GM12864 (cell line): ENCODE measurements around the gene MORC1.

Experiments
- DNase-seq: peaks from one replicate; pipeline ENCODE4 v3.0.0-alpha.2; 2011; ENCODE audit warnings: low read depth
- H3K4me3 ChIP-seq: 2 replicates; pipeline ENCODE4 v1.5.1; 2011; ENCODE audit warnings: mild to moderate bottlenecking, low read depth, low read length, control low read depth
- TF ChIP-seq, protein P1 (sequence below): IDR thresholded peaks from 2 replicates; pipeline ENCODE4 v1.5.1; 2011; ENCODE audit warnings: low read depth, mild to moderate bottlenecking, moderate library complexity, low read length, control low read depth, inconsistent platforms; ENCODE audit errors: missing control alignments

The MORC1 gene

DNA sequence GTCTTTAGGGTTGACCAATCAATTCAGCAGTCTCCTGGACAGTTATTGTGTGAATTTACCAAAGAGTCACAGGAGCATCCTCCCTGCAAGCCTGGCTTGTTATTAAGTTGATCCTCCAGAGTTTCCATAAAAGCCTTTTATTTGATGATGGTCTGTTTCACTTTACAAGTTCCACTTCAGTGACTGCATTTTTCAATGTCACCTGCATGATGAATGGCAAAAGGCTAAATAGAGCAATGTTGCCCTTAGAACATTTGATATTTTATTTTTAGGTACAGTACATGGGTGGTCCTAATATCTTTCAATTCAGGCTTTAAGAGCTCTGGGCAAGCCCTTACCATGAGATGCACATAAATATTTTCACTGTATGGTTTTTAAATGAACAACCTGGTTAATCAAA lies 186.9 kb downstream of the MORC1 start:
- TF ChIP-seq, protein P1, sequence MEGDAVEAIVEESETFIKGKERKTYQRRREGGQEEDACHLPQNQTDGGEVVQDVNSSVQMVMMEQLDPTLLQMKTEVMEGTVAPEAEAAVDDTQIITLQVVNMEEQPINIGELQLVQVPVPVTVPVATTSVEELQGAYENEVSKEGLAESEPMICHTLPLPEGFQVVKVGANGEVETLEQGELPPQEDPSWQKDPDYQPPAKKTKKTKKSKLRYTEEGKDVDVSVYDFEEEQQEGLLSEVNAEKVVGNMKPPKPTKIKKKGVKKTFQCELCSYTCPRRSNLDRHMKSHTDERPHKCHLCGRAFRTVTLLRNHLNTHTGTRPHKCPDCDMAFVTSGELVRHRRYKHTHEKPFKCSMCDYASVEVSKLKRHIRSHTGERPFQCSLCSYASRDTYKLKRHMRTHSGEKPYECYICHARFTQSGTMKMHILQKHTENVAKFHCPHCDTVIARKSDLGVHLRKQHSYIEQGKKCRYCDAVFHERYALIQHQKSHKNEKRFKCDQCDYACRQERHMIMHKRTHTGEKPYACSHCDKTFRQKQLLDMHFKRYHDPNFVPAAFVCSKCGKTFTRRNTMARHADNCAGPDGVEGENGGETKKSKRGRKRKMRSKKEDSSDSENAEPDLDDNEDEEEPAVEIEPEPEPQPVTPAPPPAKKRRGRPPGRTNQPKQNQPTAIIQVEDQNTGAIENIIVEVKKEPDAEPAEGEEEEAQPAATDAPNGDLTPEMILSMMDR, result no peak
- DNase-seq, result no peak
- H3K4me3 ChIP-seq, result no peak overlapping the region

DNA sequence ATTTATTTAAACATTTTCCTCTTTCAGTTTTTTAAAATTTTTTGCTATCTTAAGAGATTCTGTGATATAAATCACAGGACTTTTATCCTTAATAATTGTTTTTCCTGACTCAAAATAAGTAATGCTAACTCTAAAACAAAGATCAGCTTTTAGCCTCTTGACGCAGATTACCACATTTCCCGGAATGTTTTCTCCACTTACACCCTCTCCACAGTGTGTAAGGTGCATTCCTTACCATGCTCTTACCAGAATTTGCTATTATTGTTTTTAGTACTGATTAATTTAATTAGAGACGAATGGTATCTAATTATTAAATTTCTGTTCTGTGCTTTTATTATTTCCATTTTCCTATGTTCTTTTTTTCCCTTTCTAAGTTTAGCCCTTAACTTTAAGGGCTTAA lies 199.1 kb downstream of the MORC1 start:
- TF ChIP-seq, protein P1, result no peak
- no peak for DNase-seq
- H3K4me3 ChIP-seq, result no peak overlapping the region

DNA sequence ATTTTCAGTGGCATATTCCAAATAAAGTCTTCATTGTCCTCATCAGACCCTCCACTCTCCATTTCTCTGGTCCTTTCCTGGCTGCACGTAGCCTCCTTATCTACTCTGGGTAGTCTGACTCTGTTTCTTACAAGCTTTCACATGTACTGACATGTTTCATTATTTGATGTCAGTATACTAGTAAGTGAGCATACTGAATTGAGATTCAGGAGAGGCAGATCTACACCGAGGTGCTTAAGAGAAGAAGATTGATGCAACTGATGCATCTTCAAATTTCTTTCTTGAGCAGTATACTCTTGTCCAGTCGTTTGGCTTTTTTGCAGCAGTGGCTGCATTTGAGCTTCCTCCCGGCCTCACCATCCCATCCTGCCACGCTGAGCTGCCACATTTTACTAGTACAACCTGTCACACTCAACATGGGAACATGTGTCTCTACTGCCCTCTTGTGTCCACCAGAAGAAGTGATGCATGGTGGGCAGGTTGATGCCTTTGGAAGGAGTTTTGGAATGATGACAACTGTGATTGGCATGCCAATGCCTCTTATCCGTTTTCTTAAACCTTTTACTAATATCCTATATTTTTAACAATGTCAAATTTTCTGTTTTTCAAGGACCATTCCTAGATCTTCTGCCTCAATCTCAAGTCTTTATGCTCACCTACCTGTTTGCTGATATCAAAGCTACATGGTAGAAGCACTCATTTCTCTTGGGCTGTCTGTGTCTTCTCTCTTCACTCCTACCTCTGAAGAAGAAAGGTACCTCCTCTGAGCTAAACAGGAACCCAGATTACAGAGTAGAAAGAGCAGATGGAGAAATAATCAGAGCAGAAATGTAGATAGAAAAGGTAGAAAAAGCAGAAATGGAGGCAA lies 202.9 kb downstream of the MORC1 start:
- peak; percentile 30 for DNase-seq

DNA sequence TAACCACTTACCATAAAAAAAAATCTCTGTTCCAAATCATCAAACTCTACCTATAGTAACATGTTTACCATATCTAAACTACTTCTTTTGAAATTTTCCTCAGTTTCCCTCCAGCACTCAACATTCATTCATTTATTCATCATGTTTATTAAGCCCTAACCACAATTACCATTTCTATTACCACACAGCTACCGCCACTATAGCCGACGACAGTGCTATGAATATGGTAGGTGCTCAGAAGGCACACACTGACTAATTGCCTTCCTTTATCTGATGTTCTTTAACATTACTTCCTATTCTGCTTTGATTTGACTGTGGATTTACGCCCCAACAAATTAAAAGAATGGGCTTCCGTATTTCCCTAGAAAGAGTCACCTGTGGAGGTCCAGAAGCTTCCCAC lies 208.1 kb downstream of the MORC1 start:
- no peak for DNase-seq
- TF ChIP-seq, protein P1, result no peak

More for the DNA sequence above, 202.9 kb downstream of the MORC1 start:
- no peak overlapping the region for H3K4me3 ChIP-seq
- TF ChIP-seq, protein P1, result peak; percentile 91

More for the DNA sequence above, 208.1 kb downstream of the MORC1 start:
- H3K4me3 ChIP-seq, result no peak overlapping the region
